ENCODE measurements around the gene CROCC.

GRCh38 chr1:16907870-16908758, 13.6 kb upstream of the CROCC start:
- TF ChIP-seq POLR2AphosphoS5 (IDR thresholded peaks at IDR 0.05; ENCODE audit: low read depth, low read length) (no peak), POLR2A (IDR thresholded peaks at IDR 0.05; ENCODE audit: low read depth, low read length) (no peak), TAF1 (IDR thresholded peaks at IDR 0.05; ENCODE audit: borderline replicate concordance, low read depth, low read length) (no peak)
